CD14-positive monocyte (primary cell): ENCODE measurements around the gene CTNNBL1. TPM values are rescaled to one million over a fixed set of nuclear protein-coding genes. Genes with fewer than 3 reads are reported as not detected.

Experiments used
- DNase-seq, 3 donors: peaks; one replicate each; pipeline ENCODE4 v3.0.0-alpha.2; 2011 to 2022
- H2AFZ ChIP-seq: 2 replicates; pipeline ENCODE4 v1.6.0; 2012; ENCODE audit warnings: mild to moderate bottlenecking, low read depth, low read length, inconsistent platforms; ENCODE audit not compliant: insufficient read depth, poor library complexity, severe bottlenecking
- H3K27ac ChIP-seq, 2 donors: 1 replicate in 1 of 2; 2 replicates in 1 of 2; pipeline ENCODE4 v1.5.1; 2012 to 2013; ENCODE audit warnings: low read length in 2 of 2, control low read depth in 1 of 2, inconsistent platforms in 1 of 2, low read depth in 1 of 2, mild to moderate bottlenecking in 1 of 2
- H3K27me3 ChIP-seq, 2 donors: one replicate each; pipeline versions ENCODE4 v1.6.0 to v1.6.1; 2011 to 2013; ENCODE audit warnings: low read length in 2 of 2; ENCODE audit not compliant: control insufficient read depth in 2 of 2, insufficient read depth in 2 of 2
- H3K36me3 ChIP-seq, 2 donors: replicated peaks in 1 of 2; 1 replicate in 1 of 2; 2 replicates in 1 of 2; pipeline versions ENCODE4 v1.5.1 to v1.6.1; 2012 to 2013; ENCODE audit warnings: low read length in 2 of 2, control low read depth in 1 of 2, inconsistent platforms in 1 of 2, mild to moderate bottlenecking in 1 of 2; ENCODE audit not compliant: insufficient read depth in 2 of 2, control insufficient read depth in 1 of 2
- H3K4me1 ChIP-seq, 2 donors: 1 replicate in 1 of 2; 2 replicates in 1 of 2; pipeline versions ENCODE4 v1.5.1 to v1.6.1; 2012 to 2013; ENCODE audit warnings: low read length in 2 of 2, control low read depth in 1 of 2, inconsistent platforms in 1 of 2, mild to moderate bottlenecking in 1 of 2, moderate library complexity in 1 of 2; ENCODE audit not compliant: insufficient read depth in 2 of 2, control insufficient read depth in 1 of 2
- H3K4me2 ChIP-seq: replicated peaks from 2 replicates; pipeline ENCODE3; 2012; ENCODE audit warnings: low read length, moderate library complexity, mild to moderate bottlenecking; ENCODE audit not compliant: poor library complexity, severe bottlenecking; ENCODE audit errors: extremely low read depth
- H3K4me3 ChIP-seq, 3 experiments: fragments of 200-600 bp in 1 of 3; sonication (generic) in 1 of 3; replicated peaks in 1 of 3; 1 replicate in 2 of 3; 2 replicates in 1 of 3; pipeline ENCODE4 v1.5.1; 2011 to 2013; ENCODE audit warnings: low read length in 3 of 3, mild to moderate bottlenecking in 3 of 3, control low read depth in 2 of 3, low read depth in 2 of 3, inconsistent platforms in 1 of 3, moderate library complexity in 1 of 3
- H3K79me2 ChIP-seq: 2 replicates; pipeline ENCODE4 v1.6.0; 2012; ENCODE audit warnings: mild to moderate bottlenecking, control low read depth, inconsistent platforms, low read length, moderate library complexity; ENCODE audit not compliant: insufficient read depth
- H3K9ac ChIP-seq: 2 replicates; pipeline ENCODE4 v1.6.0; 2017; ENCODE audit warnings: low read length, mild to moderate bottlenecking; ENCODE audit not compliant: insufficient read depth, poor library complexity, severe bottlenecking
- H3K9me3 ChIP-seq, 2 donors: replicated peaks in 1 of 2; 1 replicate in 1 of 2; 2 replicates in 1 of 2; pipeline versions ENCODE4 v1.5.1 to v1.6.1; 2012 to 2013; ENCODE audit warnings: low read length in 2 of 2, control low read depth in 1 of 2; ENCODE audit not compliant: control insufficient read depth in 1 of 2, insufficient read depth in 1 of 2
- H4K20me1 ChIP-seq: 2 replicates; pipeline ENCODE4 v1.6.0; 2012; ENCODE audit warnings: mild to moderate bottlenecking, low read length, control low read depth, moderate library complexity; ENCODE audit not compliant: insufficient read depth
- H3K27ac Mint-ChIP-seq, 7 donors: one replicate each; pipeline ENCODE4 v1.8.0; 2020; ENCODE audit warnings: mild to moderate bottlenecking in 7 of 7, mixed read lengths in 7 of 7, moderate library complexity in 6 of 7, inconsistent platforms in 2 of 7
- H3K27me3 Mint-ChIP-seq, 3 donors: one replicate each; pipeline ENCODE4 v1.8.0; 2021 to 2022; ENCODE audit warnings: low read depth in 3 of 3, mild to moderate bottlenecking in 3 of 3, mixed read lengths in 3 of 3, moderate library complexity in 3 of 3, inconsistent platforms in 1 of 3
- H3K36me3 Mint-ChIP-seq, 2 donors: one replicate each; pipeline ENCODE4 v1.8.0; 2020; ENCODE audit warnings: mixed read lengths in 2 of 2, inconsistent platforms in 1 of 2, mild to moderate bottlenecking in 1 of 2
- H3K4me1 Mint-ChIP-seq: one replicate; pipeline ENCODE4 v1.8.0; 2020; ENCODE audit warnings: mild to moderate bottlenecking, mixed read lengths
- H3K4me3 Mint-ChIP-seq, 2 donors: one replicate each; pipeline ENCODE4 v1.8.0; 2020; ENCODE audit warnings: mild to moderate bottlenecking in 2 of 2, mixed read lengths in 2 of 2, moderate library complexity in 1 of 2
- H3K9me3 Mint-ChIP-seq, 7 donors: one replicate each; pipeline ENCODE4 v1.8.0; 2020 to 2022; ENCODE audit warnings: mixed read lengths in 7 of 7, mild to moderate bottlenecking in 6 of 7, moderate library complexity in 6 of 7, inconsistent platforms in 2 of 7
- WGBS: methylation state at CpG from one replicate; pipeline ENCODE4 v1.1.5; 2013; ENCODE audit warnings: missing lambda C conversion rate; ENCODE audit not compliant: insufficient coverage; 5-methylcytosine and 5-hydroxymethylcytosine counted together
- intact Hi-C, 2 donors: fragments of 100-400 bp; cut with micrococcal nuclease; formaldehyde crosslinking; loops; one replicate each; pipeline versions ENCODE4 v1.15.0 to v1.15.1; 2023
- polyA plus RNA-seq, 3 donors: library from polyadenylated mRNA; depleted of rRNA in 1 of 3; unstranded in 2 of 3; stranded (reverse) in 1 of 3; fragments of 300-500 nt in 2 of 3; fragments of >200 nt in 1 of 3; fragmentation: Illumina TruSeq in 2 of 3; gene quantifications; 1 replicate in 2 of 3; 2 replicates in 1 of 3; pipeline ENCODE4 v1.2.3, GENCODE V29; 2012 to 2021
- TF ChIP-seq, protein P1 (sequence below): fragments of 200-600 bp; IDR thresholded peaks from one replicate; pipeline ENCODE4 v1.8.0; 2022; ENCODE audit warnings: antibody characterized with exemption, mild to moderate bottlenecking

Gene CTNNBL1
- polyA plus RNA-seq, 3 donors, result 35.5 to 83.2 (median 77.3) TPM

- no CpG with 5 or more reads among the region's 2 CpGs for WGBS
- no peak overlapping the region for H2AFZ ChIP-seq
- no peak overlapping the region for H3K4me2 ChIP-seq
- Mint-ChIP-seq H3K36me3 (peaks cover 72 to 79% of the 10 kb centered on the region in 2 donors), H3K27ac (peak overlapping the region in 1 of 7 donors; percentile 56), H3K4me3 (no peak overlapping the region), H3K4me1 (no peaks in the 10 kb centered on the region), H3K27me3 (no peaks in the 10 kb centered on the region), H3K9me3 (no peaks in the 10 kb centered on the region)
- H4K20me1 ChIP-seq, result peaks cover 11% of the 10 kb centered on the region
- no peak overlapping the region for H3K4me3 ChIP-seq
- TF ChIP-seq, protein P1, sequence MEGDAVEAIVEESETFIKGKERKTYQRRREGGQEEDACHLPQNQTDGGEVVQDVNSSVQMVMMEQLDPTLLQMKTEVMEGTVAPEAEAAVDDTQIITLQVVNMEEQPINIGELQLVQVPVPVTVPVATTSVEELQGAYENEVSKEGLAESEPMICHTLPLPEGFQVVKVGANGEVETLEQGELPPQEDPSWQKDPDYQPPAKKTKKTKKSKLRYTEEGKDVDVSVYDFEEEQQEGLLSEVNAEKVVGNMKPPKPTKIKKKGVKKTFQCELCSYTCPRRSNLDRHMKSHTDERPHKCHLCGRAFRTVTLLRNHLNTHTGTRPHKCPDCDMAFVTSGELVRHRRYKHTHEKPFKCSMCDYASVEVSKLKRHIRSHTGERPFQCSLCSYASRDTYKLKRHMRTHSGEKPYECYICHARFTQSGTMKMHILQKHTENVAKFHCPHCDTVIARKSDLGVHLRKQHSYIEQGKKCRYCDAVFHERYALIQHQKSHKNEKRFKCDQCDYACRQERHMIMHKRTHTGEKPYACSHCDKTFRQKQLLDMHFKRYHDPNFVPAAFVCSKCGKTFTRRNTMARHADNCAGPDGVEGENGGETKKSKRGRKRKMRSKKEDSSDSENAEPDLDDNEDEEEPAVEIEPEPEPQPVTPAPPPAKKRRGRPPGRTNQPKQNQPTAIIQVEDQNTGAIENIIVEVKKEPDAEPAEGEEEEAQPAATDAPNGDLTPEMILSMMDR, result no peak
- peaks cover 47 to 90% of the 10 kb centered on the region in 2 donors for H3K36me3 ChIP-seq
- intact Hi-C loops, result no loop called here
- no peaks in the 10 kb centered on the region for H3K79me2 ChIP-seq
- H3K9me3 ChIP-seq, result peaks cover 0 to 6% of the 10 kb centered on the region in 2 donors
- H3K9ac ChIP-seq, result no peak overlapping the region
- no peaks in the 10 kb centered on the region for H3K27me3 ChIP-seq
- H3K27ac ChIP-seq, result no peak overlapping the region
- DNase-seq, result no peak
- no peaks in the 10 kb centered on the region for H3K4me1 ChIP-seq
Measured at GRCh38 chr20:37742131-37742530, 48.3 kb downstream of the CTNNBL1 start.

- Histone ChIP-seq H3K27ac (no peak overlapping the region), H3K9me3 (no peaks in the 10 kb centered on the region), H3K79me2 (no peaks in the 10 kb centered on the region), H3K27me3 (no peaks in the 10 kb centered on the region), H3K9ac (no peak overlapping the region), H3K4me2 (no peak overlapping the region), H2AFZ (no peak overlapping the region), H3K36me3 (peaks cover 47 to 90% of the 10 kb centered on the region in 2 donors), H4K20me1 (peaks cover 11% of the 10 kb centered on the region), H3K4me3 (no peak overlapping the region), H3K4me1 (no peaks in the 10 kb centered on the region)
- no peak for DNase-seq
- intact Hi-C loops, result no loop called here
- WGBS, result 100% methylated on average over 2 of the region's 2 CpGs
- H3K27me3 Mint-ChIP-seq, result no peaks in the 10 kb centered on the region
- peak overlapping the region in 2 of 7 donors; percentile 13 to 62 for H3K27ac Mint-ChIP-seq
- H3K9me3 Mint-ChIP-seq, result no peaks in the 10 kb centered on the region
- H3K4me3 Mint-ChIP-seq, result no peak overlapping the region
- no peaks in the 10 kb centered on the region for H3K4me1 Mint-ChIP-seq
- TF ChIP-seq, protein P1, result no peak
- peaks cover 70 to 78% of the 10 kb centered on the region in 2 donors for H3K36me3 Mint-ChIP-seq
Measured at GRCh38 chr20:37744347-37744746, 50.5 kb downstream of the CTNNBL1 start.
